GM21786 (cell line): ENCODE data around the gene GLTP.
A peak's percentile ranks its signal among the peaks of the same experiment; 100 is the strongest.

Experiments used
- ATAC-seq: cut with Tn5 transposase; IDR thresholded peaks from one replicate; pipeline ENCODE4 v1.9.1; 2021; ENCODE audit not compliant: unreplicated experiment

The GLTP gene

DNA sequence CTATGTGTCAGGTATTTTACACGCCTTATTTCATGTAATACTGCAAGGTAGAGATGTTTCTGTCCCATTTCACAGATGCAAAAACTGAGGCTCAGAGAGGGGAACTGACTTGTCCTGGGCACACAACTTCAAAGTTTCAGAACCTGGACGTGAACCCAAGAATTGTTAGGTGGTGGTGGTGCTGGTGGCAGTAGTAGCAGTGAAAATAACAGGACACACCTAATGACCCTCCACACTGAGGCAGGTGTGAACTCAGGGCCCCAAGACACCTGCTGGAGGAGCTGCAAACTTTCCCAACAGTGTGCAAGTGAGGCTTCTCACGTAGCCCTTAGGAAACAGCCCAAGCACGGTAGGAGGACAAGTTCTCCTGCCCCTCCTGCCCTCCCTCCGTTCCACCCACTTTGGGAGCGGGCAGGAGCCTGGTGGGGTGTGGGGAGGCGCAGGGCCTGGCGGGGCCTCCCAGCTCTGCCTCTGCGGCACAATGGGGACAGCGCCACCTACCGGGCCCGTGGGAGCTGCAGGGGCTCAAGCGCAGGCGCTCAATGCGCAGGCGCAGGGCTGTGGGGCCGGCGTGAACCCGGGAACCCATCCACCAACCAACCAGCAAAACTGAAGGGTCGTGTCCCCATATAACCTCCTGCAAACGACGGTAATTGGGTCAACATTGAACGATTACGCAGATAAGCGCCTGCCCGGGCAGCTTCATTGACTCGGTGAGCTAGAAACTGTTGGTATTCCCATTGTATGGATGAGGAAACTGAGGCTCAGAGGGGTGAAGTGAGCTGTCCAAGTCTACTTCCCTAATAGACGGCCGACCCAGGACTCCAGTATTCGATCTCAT, 35.1 kb downstream of the GLTP start:
- peak; percentile 72 for ATAC-seq

GRCh38 chr12:109844091-109844490, 36.2 kb downstream of the GLTP start:
- ATAC-seq: no peak

- ATAC-seq: no peak
These were observed 38.3 kb downstream of the GLTP start for GRCh38 chr12:109842021-109842420.

- ATAC-seq: no peak
These were observed 39.0 kb downstream of the GLTP start for GRCh38 chr12:109841356-109841755.

DNA sequence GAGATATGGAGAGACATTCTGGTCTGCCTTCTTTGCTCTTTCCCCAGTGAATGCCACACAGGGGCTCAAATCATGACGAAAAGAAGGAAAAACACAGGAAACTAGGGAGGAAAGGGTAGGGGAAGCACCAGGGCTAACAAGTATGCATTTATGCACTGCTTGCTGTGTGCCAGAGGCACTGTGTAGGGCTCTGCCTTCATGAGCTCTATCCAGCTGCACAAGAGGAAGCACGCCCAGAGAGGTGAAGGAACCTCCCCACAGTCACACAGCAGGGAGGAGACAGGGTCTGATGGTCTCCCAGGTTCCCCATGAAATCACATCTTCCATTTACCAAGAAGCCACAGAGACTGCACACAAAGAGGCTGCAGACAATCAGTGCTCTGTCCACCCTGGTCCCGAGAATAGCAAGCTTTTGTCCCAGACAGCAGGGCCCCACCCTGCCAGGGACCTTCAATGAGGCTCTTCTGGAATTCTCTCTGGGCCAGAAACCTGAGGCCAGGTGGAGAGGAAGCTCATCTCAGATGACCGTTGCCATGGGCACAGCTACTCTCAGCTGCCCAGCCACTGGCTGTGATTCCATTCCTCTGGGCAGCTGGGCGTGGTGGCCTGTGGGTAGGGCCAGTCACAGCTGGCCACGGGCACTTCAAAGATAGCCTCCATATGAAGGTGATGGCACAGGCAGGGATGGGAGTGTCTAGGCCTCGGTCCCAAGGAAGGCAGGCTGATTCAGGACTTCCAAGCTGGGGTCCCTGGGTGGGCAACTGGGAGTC, 39.9 kb downstream of the GLTP start:
- ATAC-seq: no peak

DNA sequence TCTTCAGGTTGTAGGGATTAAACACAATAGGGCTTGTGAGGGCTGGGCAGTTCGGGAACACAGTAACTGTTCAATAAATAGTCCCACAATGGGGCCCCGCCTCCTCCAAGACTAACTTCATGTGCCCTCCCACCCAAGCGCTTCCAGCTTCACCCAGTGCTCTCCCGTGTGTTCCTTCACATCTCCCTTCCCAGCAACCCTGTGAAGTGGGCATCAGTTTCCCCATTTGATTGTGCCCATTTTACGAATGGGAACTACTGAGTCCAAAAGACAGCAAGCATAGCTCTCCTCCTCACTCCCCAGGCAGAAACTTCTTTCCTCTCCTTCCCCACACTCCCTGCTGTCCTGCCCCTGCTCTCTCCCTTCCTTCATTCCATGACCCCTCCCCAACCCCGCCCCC, 40.9 kb downstream of the GLTP start:
- ATAC-seq: no peak

DNA sequence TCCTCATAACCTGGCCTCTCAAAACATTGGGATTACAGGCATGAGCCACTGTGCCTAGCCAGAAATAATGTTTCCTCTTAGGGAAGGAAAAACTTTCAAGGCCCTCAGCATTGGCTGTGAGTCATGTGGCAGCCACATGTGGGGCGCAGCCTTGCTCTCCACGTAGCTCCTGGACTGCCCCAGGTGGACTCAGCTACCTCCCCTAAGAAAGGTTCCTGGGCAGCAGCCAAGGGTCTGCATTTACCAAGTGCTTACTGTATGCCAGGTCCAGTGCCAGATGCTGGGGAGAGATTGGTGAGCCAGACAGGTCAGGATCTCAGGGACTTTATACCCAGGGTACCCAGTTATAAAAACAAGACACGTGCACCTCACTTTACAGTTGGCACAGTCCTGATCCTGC, 43.4 kb downstream of the GLTP start:
- no peak for ATAC-seq

- no peak for ATAC-seq
These were observed 44.5 kb downstream of the GLTP start for GRCh38 chr12:109835827-109836226.

DNA sequence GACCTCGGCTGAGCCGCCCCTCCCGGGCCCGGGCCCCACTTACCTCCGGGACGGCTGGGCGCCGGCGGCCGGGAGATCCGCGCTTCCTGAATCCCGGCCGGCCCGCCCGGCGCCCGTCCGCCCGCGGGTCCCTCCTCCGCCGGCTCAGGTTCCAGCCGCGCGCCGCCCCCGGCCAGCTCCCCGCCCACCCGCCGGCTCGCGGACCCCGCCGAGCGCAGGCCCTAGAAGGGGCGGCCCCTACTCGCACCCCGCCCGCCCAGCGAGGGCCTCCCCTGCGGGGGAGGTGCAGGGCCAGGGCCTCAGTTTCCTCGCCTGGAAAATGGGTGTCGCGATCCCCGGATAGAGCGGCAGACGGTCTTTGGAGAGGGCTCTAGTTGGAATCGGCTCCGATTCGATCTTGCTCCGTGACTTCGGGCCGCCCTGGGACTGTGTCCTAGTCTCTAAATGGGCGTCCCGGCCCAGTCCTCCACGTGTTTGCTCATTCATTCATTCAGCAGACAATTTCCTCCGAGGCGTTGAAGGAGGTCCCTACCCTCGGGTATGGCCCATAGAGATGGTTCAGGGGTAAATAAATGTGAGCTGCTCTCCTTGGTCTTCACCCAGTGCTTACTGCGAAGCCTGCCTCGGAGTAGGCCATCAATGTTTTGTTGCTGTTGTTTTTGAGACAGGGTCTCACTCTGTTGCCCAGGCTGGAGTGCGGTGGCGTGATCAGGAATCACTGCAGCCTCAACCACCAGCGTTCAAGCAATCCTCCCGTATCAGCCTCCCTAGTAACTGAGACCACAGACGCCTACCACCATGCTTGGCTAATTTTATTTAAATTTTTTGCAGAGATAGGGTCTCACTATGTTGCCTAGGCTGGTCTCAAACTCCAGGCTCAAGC, 46.8 kb downstream of the GLTP start, which contains the start of gene TRPV4:
TRPV4 (minus strand) TSS at position 92 of the 883 bp plus-strand sequence. CDS start 18,602 bp downstream, outside the sequence.
- no peak for ATAC-seq

- ATAC-seq: no peak
These were observed 47.6 kb downstream of the GLTP start for GRCh38 chr12:109832541-109833306.

- no peak for ATAC-seq
These were observed 48.4 kb downstream of the GLTP start for GRCh38 chr12:109831929-109832328.

DNA sequence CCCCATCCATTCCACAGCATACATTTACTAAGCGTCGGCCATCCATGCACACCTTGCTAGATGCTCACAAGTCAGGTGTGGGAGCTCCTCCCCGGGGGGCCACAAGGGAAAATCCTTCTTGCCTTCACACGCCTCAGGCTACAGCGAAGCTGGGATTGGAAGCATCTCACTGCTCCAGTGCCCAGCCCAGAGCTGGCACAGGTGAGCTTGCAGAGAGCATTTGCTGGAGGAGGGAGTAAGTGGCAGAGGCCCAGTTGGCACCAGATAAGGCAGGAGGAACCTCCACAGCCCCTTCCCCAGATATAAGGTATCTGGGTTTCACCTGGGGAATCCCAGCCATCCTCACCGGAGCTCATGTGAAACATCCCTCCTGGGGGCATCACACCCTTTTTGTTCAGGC, 49.0 kb downstream of the GLTP start:
- ATAC-seq: no peak

DNA sequence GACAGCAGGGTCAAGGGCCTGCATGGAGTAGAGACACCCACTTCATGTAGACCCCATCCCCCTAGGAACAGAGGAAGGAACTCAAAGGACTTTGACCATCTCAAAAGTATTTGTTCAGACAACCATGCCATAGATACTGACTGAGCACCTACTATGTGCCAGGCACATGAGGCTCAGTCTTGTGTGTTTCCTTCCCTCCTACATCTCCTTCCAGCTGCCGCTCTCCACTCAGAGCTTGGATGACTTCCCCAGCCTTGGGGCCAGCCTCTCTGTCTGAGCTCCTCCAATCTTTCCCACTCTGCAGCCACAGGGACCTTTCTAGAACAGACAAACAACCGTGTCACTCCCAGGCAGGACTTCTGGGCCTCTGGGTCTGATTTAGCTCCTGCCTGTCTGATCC, 49.6 kb downstream of the GLTP start:
- no peak for ATAC-seq

DNA sequence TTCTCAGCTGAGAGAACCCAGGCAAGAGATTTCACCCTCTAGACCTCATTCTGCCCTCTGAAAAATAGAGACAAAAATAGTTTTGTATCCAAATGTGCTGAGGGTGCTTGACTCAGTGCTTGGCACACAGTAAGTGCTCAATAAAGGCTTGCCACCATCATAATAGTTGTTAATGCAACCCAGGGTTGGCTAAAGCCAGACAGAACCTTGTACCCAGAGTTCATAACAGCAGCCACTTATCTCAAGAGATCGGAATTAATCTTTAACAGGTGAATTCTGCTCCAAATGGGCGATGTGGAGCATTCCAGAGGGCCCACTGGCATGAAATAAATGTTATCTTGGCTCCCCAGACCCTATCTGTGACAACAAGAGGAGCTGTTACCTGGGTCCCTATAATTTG, 50.1 kb downstream of the GLTP start:
- no peak for ATAC-seq

- ATAC-seq: no peak
These were observed 50.7 kb downstream of the GLTP start for GRCh38 chr12:109829667-109830066.

DNA sequence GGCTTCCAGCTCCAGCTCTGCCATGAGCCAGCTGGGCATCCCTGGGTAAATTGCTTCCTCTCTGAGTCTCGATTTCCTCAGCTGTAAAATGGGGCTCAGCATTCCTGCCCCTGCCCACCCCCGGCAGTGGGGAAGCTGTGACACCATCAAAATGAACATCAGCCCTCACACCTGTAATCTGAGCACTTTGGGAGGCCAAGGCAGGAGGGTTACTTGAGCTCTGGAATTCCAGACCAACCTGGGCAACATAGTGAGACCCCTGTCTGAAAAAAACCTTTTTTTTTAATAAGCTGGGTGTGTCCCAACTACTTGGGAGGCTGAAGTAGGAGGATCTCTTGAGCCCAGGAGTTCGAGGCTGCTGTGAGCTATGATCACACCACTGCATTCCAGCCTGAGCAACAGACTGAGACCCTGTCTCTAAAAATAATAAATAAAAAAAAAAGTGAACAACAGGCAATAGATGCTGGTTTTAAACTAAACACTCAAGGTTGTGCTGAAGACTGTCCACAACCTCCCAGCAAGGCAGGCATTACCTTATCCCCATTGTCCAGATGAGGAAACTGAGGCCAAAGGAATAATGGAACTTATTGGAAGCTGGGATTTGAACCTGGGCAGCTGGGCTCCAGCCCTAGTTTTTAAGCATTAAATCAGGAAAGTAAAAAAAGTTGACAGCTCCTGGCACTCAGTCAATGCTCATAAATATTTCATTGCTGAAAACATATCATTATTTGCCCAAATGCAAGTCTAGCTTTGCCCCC, 51.4 kb downstream of the GLTP start:
- no peak for ATAC-seq

DNA sequence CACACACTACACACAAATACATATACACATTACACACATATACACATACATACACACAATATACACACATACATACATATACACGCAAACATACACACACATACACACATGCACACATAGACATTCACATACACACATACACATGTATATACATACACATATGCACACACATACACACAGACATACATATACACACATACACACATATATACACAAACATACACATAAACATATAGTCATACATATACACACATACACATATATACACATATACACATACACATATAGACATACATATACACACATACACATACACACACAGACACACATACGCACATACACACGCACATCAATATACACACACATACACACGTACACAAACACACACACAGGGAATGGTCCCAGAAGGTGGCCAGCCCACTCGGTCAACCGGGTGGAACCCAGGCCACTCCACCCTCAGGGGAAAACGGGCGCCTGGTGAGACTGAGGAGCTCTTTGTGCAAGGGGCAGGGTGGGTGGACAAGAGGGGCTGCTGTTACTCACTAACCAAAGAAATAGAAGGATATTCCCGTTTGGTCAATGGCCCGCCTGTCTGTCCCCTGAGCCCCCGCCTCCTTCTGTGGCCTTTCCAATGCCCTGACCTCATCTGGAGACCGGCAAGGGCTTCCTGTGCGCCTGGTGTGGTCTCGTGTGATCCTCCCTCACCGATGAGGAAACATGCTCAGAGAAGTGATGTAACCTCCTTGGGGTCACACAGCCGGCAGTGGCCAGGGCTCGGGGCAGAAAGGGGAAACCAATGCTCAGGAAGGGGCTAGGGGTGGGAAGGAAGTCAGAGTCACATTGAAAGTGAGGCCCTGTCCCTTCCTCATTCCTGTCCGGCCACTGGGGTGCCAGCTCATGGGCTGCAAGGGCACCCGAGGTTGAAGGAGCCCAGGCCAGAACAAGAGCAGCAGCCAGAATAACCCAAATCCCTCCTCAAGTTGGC, 52.5 kb downstream of the GLTP start:
- no peak for ATAC-seq

GRCh38 chr12:109827080-109827479, 53.3 kb downstream of the GLTP start:
- ATAC-seq: no peak

- ATAC-seq: no peak
These were observed 55.6 kb downstream of the GLTP start for GRCh38 chr12:109824731-109825130.
